HG02678 (cell line): ENCODE measurements around the gene KIF13A.
"Not testable (repeated sequence)": the region's sequence is repeated elsewhere in the genome, so short reads cannot be mapped to it uniquely, and the experiment has no call there.

Source experiments
- ATAC-seq: cut with Tn5 transposase; IDR thresholded peaks from one replicate; pipeline ENCODE4 v1.9.1; 2021; ENCODE audit warnings: mild to moderate bottlenecking, moderate library complexity; ENCODE audit not compliant: unreplicated experiment

Gene KIF13A

GRCh38 chr6:17935188-17936149 lies 52.0 kb downstream of the KIF13A start:
- no peak for ATAC-seq

- ATAC-seq, result no peak
Measured at GRCh38 chr6:17933716-17934115, 53.7 kb downstream of the KIF13A start.

GRCh38 chr6:17932330-17932852 lies 55.0 kb downstream of the KIF13A start:
- ATAC-seq, result no peak

GRCh38 chr6:17931227-17931626 lies 56.2 kb downstream of the KIF13A start:
- no peak for ATAC-seq

GRCh38 chr6:17930321-17930993 lies 57.0 kb downstream of the KIF13A start:
- no peak for ATAC-seq

GRCh38 chr6:17928514-17929430 lies 58.7 kb downstream of the KIF13A start:
- ATAC-seq, result no peak

- no peak for ATAC-seq
Measured at GRCh38 chr6:17927705-17928104, 59.7 kb downstream of the KIF13A start.

GRCh38 chr6:17923401-17923863 lies 64.0 kb downstream of the KIF13A start:
- no peak for ATAC-seq

- ATAC-seq, result no peak
Measured at GRCh38 chr6:17921454-17921853, 66.0 kb downstream of the KIF13A start.

- ATAC-seq, result no peak
Measured at GRCh38 chr6:17919496-17919895, 67.9 kb downstream of the KIF13A start.

- ATAC-seq, result no peak
Measured at GRCh38 chr6:17917837-17918763, 69.3 kb downstream of the KIF13A start.

- no peak for ATAC-seq
Measured at GRCh38 chr6:17914651-17915050, 72.8 kb downstream of the KIF13A start.

GRCh38 chr6:17912521-17912920 lies 74.9 kb downstream of the KIF13A start:
- ATAC-seq, result no peak

GRCh38 chr6:17911656-17912055 lies 75.8 kb downstream of the KIF13A start:
- ATAC-seq, result not testable (repeated sequence)

- ATAC-seq, result no peak
Measured at GRCh38 chr6:17910189-17910588, 77.2 kb downstream of the KIF13A start.

GRCh38 chr6:17908831-17909230 lies 78.6 kb downstream of the KIF13A start:
- no peak for ATAC-seq

- ATAC-seq, result no peak
Measured at GRCh38 chr6:17907406-17908229, 79.8 kb downstream of the KIF13A start.
